Stimulated activated CD8-positive, alpha-beta memory T cell treated with anti-CD3 and anti-CD28 coated beads, Interleukin-2, amount 100 ng/mL, for 1 hour (primary cell): ENCODE data around the gene SMAD3.
"Not testable (repeated sequence)": the region's sequence is repeated elsewhere in the genome, so short reads cannot be mapped to it uniquely, and the experiment has no call there.

Experiments used
- DNase-seq, 2 donors: peaks; one replicate each; pipeline ENCODE4 v3.0.0-alpha.2; 2020; ENCODE audit warnings: low read depth in 2 of 2

Gene SMAD3

GRCh38 chr15:67063689-67064606 lies 1.5 kb upstream of the SMAD3 start:
- no peak for DNase-seq

GRCh38 chr15:67064607-67065530 lies 533 bp upstream of the SMAD3 start:
- DNase-seq, result no peak

DNA sequence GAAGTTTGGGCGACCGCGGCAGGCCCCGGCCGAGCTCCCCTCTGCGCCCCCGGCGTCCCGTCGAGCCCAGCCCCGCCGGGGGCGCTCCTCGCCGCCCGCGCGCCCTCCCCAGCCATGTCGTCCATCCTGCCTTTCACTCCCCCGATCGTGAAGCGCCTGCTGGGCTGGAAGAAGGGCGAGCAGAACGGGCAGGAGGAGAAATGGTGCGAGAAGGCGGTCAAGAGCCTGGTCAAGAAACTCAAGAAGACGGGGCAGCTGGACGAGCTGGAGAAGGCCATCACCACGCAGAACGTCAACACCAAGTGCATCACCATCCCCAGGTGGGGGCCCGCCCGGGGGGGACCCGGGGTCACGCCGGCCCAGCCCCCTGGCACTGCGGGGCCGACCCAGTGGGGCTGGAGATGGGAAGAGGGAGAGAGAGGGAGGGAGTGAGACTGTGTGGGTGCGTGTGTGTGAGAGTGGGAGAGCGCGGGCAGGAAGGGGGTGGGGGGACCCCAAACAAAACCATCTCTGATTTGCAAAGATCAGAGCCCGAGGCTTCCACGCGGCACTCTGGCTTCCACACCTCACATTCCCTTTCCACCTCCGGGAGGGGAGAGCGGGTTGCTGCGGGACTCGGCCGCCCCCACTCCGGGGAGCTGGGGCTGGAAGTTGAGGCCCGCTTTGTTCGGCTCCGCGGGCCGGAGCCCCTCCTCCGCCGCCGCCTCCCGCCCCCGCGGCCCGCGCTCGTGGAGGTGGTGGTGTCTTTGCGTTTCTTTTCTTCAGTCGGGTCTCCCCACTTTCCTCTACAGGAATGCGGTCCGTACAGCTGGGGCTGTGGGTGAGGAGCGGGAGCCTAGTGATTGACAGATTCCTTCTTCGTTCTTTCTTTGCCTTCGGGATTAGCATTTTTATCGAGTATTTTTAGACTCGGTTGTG lies 898 bp downstream of the SMAD3 start:
- DNase-seq, result no peak

- no peak for DNase-seq
These were observed 1.8 kb downstream of the SMAD3 start for GRCh38 chr15:67066959-67067853.

DNA sequence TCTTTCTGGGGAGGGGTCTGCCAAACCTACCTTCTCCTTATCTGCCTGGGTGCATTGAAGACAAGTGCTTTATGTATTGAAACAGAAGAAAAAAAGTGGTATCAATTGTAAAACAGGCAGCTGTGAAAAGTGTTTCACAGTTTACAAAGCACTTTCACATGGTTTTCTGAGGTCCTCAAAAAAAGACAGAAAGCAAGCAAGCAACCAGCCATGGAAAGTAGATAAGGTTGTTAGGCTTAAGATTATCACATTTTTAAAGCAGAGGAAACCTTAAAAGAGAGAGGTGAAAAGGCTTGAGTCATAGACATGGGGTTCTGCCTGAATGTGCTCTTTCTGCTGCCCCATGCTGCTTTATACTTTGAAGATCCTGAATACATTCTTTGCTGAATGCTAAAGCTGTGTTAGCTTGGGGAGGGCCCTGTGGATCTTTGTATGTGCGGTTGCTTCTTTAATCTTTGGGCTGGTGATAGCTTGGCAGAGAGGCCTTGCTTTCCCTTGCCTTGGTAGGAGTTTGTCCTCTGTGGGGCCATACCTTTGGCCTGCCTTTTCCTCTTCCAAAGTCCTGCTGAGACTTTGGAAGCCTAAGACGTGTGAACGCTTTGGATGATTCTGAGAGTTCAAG lies 2.6 kb downstream of the SMAD3 start:
- DNase-seq, result no peak

GRCh38 chr15:67068710-67069400 lies 3.5 kb downstream of the SMAD3 start:
- no peak for DNase-seq

- DNase-seq, result no peak
These were observed 4.7 kb downstream of the SMAD3 start for GRCh38 chr15:67070150-67070549.

DNA sequence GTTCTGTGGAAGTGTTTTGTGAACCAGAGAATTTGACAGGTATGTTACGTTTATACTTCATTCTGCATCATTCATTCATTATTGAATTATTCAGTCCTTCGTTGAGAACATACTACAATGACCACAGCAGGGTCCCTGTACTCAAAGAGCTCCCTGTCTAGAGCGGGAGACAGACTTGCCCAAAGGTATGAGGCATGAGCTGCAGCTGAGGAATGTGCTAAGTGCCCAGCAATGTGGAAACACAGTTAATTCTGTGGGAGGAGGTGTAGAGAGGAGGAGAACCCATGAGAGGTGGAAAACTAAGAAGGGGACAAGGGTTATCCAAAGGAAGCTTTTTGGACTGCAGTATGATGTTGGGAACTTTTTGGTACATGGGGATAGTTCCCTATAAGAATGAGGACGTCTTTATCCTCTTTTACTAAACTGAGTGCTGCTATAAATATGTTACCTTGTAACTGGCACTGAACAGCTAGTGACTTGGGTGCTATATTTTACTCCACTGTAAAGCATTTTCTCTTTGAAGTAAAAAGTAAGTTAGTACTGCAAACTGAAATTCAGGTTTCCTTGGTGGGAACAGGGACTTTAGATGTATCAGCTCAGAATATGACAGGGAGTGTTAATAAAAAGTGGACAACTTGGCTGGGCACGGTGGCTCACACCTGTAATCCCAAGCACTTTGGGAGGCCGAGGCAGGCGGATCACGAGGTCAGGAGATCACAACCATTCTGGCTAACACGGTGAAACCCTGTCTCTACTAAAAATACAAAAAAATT lies 5.7 kb downstream of the SMAD3 start:
- no peak for DNase-seq

DNA sequence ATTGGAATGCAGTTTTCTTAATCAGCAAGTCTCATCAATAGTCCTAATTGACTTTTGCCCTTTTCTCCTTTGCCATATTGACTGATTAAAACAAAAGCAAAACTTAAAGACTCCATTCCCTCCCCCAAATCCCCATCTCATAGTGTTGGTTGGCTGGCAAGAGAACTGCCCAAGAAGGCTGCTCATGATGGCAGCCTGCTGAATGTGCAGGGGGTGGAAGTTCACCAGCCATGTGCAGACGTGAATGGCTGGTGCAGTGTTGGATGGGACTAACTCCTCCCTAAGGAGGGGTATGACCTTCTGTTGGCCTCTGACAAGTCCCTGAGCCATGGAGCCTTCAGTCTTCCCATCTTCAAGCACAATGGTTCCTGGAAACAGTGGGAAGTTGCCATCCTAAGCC lies 7.0 kb downstream of the SMAD3 start:
- DNase-seq, result no peak

DNA sequence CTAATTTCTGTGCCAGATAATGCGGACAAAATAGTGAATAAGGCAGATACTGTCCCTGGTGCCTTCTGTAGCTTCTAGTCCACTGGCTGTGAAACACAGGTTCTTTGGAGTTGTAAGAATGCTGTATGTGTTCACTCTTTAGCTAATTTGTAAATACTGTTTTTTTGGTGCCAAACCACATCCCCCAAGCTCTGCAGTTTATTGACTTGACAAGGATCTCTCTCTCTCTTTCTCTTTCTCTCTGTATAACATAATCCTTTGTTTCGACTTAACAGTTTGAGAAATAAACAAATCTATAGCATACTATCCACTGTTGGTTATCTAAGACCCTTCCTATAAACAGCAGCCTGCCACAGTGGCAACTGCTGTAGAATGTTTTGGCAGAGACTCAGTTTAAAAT lies 7.6 kb downstream of the SMAD3 start:
- no peak for DNase-seq

DNA sequence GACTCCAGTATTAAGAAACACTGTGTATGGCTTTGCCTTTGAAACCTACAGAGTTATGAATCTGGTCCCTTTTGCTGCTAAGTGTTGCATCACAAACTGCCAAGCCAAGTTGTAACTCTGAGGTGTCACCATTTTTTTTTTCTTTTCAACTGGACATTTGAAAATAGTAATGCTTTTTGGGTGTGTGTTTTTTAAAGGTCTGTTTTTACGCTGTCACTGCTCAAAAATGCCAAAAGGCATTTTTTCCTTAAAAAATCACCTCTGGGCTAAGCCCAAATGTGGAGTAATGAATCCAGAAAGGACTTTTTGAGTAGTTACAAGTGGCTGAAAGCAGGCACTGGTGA lies 9.5 kb downstream of the SMAD3 start:
- DNase-seq, result no peak

DNA sequence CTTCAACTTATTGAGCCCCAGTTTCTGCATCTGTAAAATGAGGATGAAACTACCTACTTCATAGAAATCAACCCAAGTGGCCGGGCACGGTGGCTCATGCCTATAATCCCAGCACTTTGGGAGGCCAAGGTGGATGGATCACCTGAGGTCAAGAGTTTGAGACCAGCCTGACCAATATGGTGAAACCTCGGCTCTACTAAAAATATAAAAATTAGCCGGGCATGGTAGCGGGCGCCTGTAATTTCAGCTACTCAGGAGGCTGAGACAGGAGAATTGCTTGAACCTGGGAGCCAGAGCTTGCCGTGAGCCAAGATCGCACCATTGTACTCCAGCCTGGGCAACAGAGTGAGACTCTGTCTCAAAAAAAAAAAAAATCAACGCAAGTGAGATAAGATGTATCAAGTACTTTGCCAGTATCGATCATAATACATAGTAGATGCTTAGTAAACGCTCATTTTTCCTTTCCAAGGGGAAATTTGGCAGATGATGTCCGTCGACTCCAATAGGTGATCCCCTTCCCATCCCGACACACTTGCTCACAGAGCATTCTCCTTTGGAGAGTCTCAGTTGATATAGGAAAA lies 10.2 kb downstream of the SMAD3 start:
- not testable (repeated sequence) for DNase-seq

GRCh38 chr15:67076147-67076843 lies 10.9 kb downstream of the SMAD3 start:
- no peak for DNase-seq

DNA sequence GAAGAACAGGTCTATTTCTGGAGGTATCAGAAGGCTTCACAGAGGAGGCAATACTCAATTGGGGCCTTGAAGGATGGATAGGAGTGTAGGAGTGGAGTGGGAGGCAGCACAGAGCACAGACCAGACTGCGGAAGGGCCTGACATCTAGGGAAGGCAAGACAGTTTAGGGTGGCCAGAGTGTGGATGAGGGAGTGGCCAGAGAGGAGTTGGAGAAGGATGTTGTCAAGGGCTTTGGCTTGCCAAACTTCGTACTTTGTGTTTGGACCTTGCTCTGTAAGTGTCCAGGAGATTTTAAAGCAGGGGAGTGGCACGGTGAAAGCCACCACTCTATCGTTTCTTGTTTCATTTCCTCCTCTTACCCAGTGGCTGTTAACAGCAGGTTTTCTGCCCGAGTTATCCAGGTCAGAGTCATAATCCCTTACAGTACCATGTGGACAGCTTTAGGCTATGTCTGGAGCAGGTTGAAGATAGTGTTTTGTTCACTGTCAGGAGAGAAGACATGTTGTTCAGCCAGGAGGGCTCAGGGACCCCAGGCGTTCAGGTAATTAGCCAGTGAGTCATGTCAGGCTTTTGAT lies 12.3 kb downstream of the SMAD3 start:
- DNase-seq, result no peak

DNA sequence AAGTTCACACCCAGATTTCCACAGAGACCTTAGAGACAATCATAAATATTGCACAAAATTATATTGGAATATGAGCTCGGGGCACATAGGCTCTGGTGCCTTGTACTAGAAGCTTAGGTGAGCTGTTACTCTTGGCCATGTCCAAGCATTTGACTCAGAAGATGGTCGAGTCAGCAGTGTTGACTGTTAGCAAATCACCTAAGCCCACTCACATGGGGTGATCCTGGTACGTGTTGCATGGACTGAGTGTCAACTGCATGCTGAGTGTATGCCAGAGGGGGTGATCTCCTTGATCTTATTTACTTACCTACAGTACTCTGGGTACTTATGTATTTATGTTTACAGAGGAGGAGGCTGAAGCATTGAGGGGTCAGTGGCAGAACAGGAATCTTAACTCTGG lies 14.0 kb downstream of the SMAD3 start:
- DNase-seq, result no peak

DNA sequence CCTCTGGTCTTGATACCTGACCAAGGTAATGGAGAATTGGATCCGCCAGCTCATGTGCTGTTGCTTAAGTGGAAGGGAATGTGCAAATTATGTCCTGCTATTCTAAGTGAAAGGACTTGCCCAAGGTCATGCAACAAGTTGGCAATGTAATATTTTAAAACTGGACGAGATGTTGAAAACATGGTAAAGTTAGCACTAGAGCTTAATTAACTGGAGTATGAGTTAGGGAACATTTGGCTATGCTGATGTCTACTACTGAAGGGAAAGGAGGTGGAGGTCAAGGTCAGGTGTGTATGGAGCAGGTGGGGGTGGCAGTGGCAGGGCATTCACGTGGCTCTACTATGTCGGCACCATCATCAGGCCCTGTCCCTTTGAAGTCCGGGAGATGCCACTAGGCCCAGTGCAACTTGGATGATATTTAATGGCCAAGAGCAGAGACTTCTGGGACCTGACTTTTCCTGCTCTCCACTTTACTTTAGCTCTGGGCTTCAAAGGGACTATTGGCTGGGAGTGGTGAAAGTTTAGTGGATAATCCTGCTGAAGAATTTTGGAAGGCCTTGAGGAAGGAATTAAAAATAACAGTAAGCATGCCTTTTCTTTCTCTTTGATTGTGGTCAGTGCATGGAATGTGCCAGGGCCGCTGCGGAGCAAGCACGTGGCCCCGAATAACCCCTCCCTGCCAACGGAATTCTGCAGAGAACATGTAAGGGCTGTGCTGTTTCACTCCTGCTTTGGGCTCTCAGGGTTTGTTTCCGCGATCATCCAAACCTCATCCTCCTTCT lies 14.9 kb downstream of the SMAD3 start:
- DNase-seq, result no peak
